HUES64 (cell line): ENCODE measurements around the gene ARHGEF28.

Experiments
- H3K27ac ChIP-seq: 2 replicates; pipeline ENCODE4 v1.7.0; 2013; ENCODE audit warnings: low read depth, low read length, inconsistent platforms
- H3K27me3 ChIP-seq: 2 replicates; pipeline ENCODE4 v1.6.1; 2013; ENCODE audit warnings: mild to moderate bottlenecking, low read length; ENCODE audit not compliant: insufficient read depth
- H3K36me3 ChIP-seq: 2 replicates; pipeline ENCODE4 v1.6.1; 2013; ENCODE audit warnings: mild to moderate bottlenecking, low read length; ENCODE audit not compliant: insufficient read depth
- H3K4me1 ChIP-seq: 2 replicates; pipeline ENCODE4 v1.6.1; 2013; ENCODE audit warnings: mild to moderate bottlenecking, low read length, moderate library complexity; ENCODE audit not compliant: insufficient read depth
- H3K4me3 ChIP-seq: 2 replicates; pipeline ENCODE4 v1.5.1; 2013; ENCODE audit warnings: mild to moderate bottlenecking, low read length, moderate library complexity
- H3K9ac ChIP-seq: 2 replicates; pipeline ENCODE4 v1.6.1; 2013; ENCODE audit warnings: mild to moderate bottlenecking, low read depth, low read length
- H3K9me3 ChIP-seq: 2 replicates; pipeline ENCODE4 v1.6.1; 2013; ENCODE audit warnings: low read depth, low read length; ENCODE audit not compliant: insufficient read depth
- WGBS: fragments of 150-250, 120-280 bp; methylation state at CpG from one replicate; pipeline ENCODE4 v1.1.7; 2013; ENCODE audit warnings: missing lambda C conversion rate; 5-methylcytosine and 5-hydroxymethylcytosine counted together

The ARHGEF28 gene

GRCh38 chr5:73903169-73903568 is 277.2 kb downstream of the ARHGEF28 start:
- no peak overlapping the region for H3K9ac ChIP-seq
- no peak overlapping the region for H3K4me3 ChIP-seq
- H3K9me3 ChIP-seq: 0 out of 2 replicates have a peak, but pooled peaks cover 5% of the 10 kb centered on the region
- no peaks in the 10 kb centered on the region for H3K4me1 ChIP-seq
- H3K27me3 ChIP-seq: no peaks in the 10 kb centered on the region
- WGBS: 95% methylated on average over 9 of the region's 9 CpGs
- no peaks in the 10 kb centered on the region for H3K36me3 ChIP-seq
- no peak overlapping the region for H3K27ac ChIP-seq

- H3K4me3 ChIP-seq: no peak overlapping the region
- whole genome bisulfite sequencing: 85% methylated on average over 3 of the region's 3 CpGs
- H3K27me3 ChIP-seq: no peaks in the 10 kb centered on the region
- no peak overlapping the region for H3K27ac ChIP-seq
- 0 out of 2 replicates have a peak, but pooled peaks cover 5% of the 10 kb centered on the region for H3K9me3 ChIP-seq
- no peaks in the 10 kb centered on the region for H3K36me3 ChIP-seq
- H3K4me1 ChIP-seq: no peaks in the 10 kb centered on the region
- no peak overlapping the region for H3K9ac ChIP-seq
These were observed 280.3 kb downstream of the ARHGEF28 start for GRCh38 chr5:73906277-73906676.

- Histone ChIP-seq H3K9me3 (0 out of 2 replicates have a peak, but pooled peaks cover 5% of the 10 kb centered on the region), H3K36me3 (no peaks in the 10 kb centered on the region), H3K4me1 (no peaks in the 10 kb centered on the region), H3K4me3 (no peak overlapping the region), H3K27me3 (no peaks in the 10 kb centered on the region), H3K27ac (no peak overlapping the region), H3K9ac (no peak overlapping the region)
- 94% methylated on average over 3 of the region's 3 CpGs for WGBS
These were observed 281.2 kb downstream of the ARHGEF28 start for GRCh38 chr5:73907164-73907563.

GRCh38 chr5:73908395-73908794 is 282.4 kb downstream of the ARHGEF28 start:
- H3K4me3 ChIP-seq: no peak overlapping the region
- 100% methylated on average over 2 of the region's 2 CpGs for WGBS
- H3K27ac ChIP-seq: no peak overlapping the region
- H3K27me3 ChIP-seq: no peaks in the 10 kb centered on the region
- no peaks in the 10 kb centered on the region for H3K36me3 ChIP-seq
- no peaks in the 10 kb centered on the region for H3K4me1 ChIP-seq
- no peak overlapping the region for H3K9ac ChIP-seq
- H3K9me3 ChIP-seq: 0 out of 2 replicates have a peak, but pooled peaks cover 5% of the 10 kb centered on the region

GRCh38 chr5:73908846-73909245 is 282.9 kb downstream of the ARHGEF28 start:
- no peak overlapping the region for H3K4me3 ChIP-seq
- no CpG with 5 or more reads among the region's 3 CpGs for WGBS
- H3K27me3 ChIP-seq: no peaks in the 10 kb centered on the region
- H3K27ac ChIP-seq: no peak overlapping the region
- H3K4me1 ChIP-seq: no peaks in the 10 kb centered on the region
- no peak overlapping the region for H3K9ac ChIP-seq
- H3K36me3 ChIP-seq: no peaks in the 10 kb centered on the region
- 0 out of 2 replicates have a peak, but pooled peaks cover 5% of the 10 kb centered on the region for H3K9me3 ChIP-seq

- H3K4me3 ChIP-seq: no peak overlapping the region
- H3K4me1 ChIP-seq: no peaks in the 10 kb centered on the region
- 96% methylated on average over 27 of the region's 27 CpGs for WGBS
- H3K9ac ChIP-seq: no peak overlapping the region
- no peaks in the 10 kb centered on the region for H3K27me3 ChIP-seq
- 0 out of 2 replicates have a peak, but pooled peaks cover 5% of the 10 kb centered on the region for H3K9me3 ChIP-seq
- no peak overlapping the region for H3K27ac ChIP-seq
- no peaks in the 10 kb centered on the region for H3K36me3 ChIP-seq
These were observed 283.5 kb downstream of the ARHGEF28 start for GRCh38 chr5:73909474-73909873.

- no peak overlapping the region for H3K4me3 ChIP-seq
- 0 out of 2 replicates have a peak, but pooled peaks cover under 1% of the 10 kb centered on the region for H3K9me3 ChIP-seq
- no peak overlapping the region for H3K9ac ChIP-seq
- 91% methylated on average over 4 of the region's 4 CpGs for WGBS
- no peaks in the 10 kb centered on the region for H3K4me1 ChIP-seq
- no peak overlapping the region for H3K27ac ChIP-seq
- H3K27me3 ChIP-seq: no peaks in the 10 kb centered on the region
- H3K36me3 ChIP-seq: no peaks in the 10 kb centered on the region
These were observed 285.9 kb downstream of the ARHGEF28 start for GRCh38 chr5:73911761-73912393.

- H3K36me3 ChIP-seq: no peaks in the 10 kb centered on the region
- no peak overlapping the region for H3K9ac ChIP-seq
- H3K4me3 ChIP-seq: no peak overlapping the region
- no peaks in the 10 kb centered on the region for H3K27me3 ChIP-seq
- no peak overlapping the region for H3K27ac ChIP-seq
- no peaks in the 10 kb centered on the region for H3K4me1 ChIP-seq
- no peaks in the 10 kb centered on the region for H3K9me3 ChIP-seq
- WGBS: 94% methylated on average over 3 of the region's 3 CpGs
These were observed 286.9 kb downstream of the ARHGEF28 start for GRCh38 chr5:73912821-73913271.

GRCh38 chr5:73913971-73914370 is 288.0 kb downstream of the ARHGEF28 start:
- H3K27me3 ChIP-seq: no peaks in the 10 kb centered on the region
- no peaks in the 10 kb centered on the region for H3K36me3 ChIP-seq
- H3K4me1 ChIP-seq: no peaks in the 10 kb centered on the region
- no peak overlapping the region for H3K9ac ChIP-seq
- no peak overlapping the region for H3K27ac ChIP-seq
- H3K4me3 ChIP-seq: no peak overlapping the region
- no peaks in the 10 kb centered on the region for H3K9me3 ChIP-seq

GRCh38 chr5:73915345-73915744 is 289.3 kb downstream of the ARHGEF28 start:
- Histone ChIP-seq H3K27me3 (no peaks in the 10 kb centered on the region), H3K4me3 (no peak overlapping the region), H3K36me3 (no peaks in the 10 kb centered on the region), H3K27ac (no peak overlapping the region), H3K9ac (no peak overlapping the region), H3K4me1 (no peaks in the 10 kb centered on the region), H3K9me3 (no peaks in the 10 kb centered on the region)
- WGBS: 88% methylated on average over 1 of the region's 1 CpG

- no peak overlapping the region for H3K27ac ChIP-seq
These were observed 291.4 kb downstream of the ARHGEF28 start for GRCh38 chr5:73917433-73917832.

GRCh38 chr5:73917891-73918290 is 291.9 kb downstream of the ARHGEF28 start:
- Histone ChIP-seq H3K4me3 (no peak overlapping the region), H3K9ac (no peak overlapping the region), H3K36me3 (no peaks in the 10 kb centered on the region), H3K27ac (no peak overlapping the region), H3K4me1 (no peaks in the 10 kb centered on the region), H3K27me3 (no peaks in the 10 kb centered on the region), H3K9me3 (no peaks in the 10 kb centered on the region)
- WGBS: 97% methylated on average over 4 of the region's 4 CpGs

More at GRCh38 chr5:73917433-73917832, 291.4 kb downstream of the ARHGEF28 start:
- 88% methylated on average over 3 of the region's 3 CpGs for WGBS
- H3K27me3 ChIP-seq: no peaks in the 10 kb centered on the region
- H3K9ac ChIP-seq: no peak overlapping the region
- no peaks in the 10 kb centered on the region for H3K9me3 ChIP-seq
- H3K36me3 ChIP-seq: no peaks in the 10 kb centered on the region
- no peak overlapping the region for H3K4me3 ChIP-seq
- no peaks in the 10 kb centered on the region for H3K4me1 ChIP-seq
